ENCODE data around the gene OR10J1.
"Not testable (repeated sequence)": the region's sequence is repeated elsewhere in the genome, so short reads cannot be mapped to it uniquely, and the experiment has no call there.

Gene OR10J1

GRCh38 chr1:159443066-159443750 lies 3.7 kb downstream of the OR10J1 start:
- Histone ChIP-seq H3K36me3 (ENCODE audit: control insufficient read depth, insufficient read depth, low read length, severe bottlenecking) (no peaks in the 10 kb centered on the region), H3K9me3 (ENCODE audit: control insufficient read depth, low read length) (peaks cover 10% of the 10 kb centered on the region), H3K4me3 (ENCODE audit: low read length) (no peak overlapping the region), H3K4me1 (ENCODE audit: control insufficient read depth, insufficient read depth, low read length) (no peaks in the 10 kb centered on the region), H3K27me3 (replicated peaks; ENCODE audit: control insufficient read depth, insufficient read depth, low read length) (no peaks in the 10 kb centered on the region), H3K9ac (ENCODE audit: low read length) (no peak overlapping the region)
- no peak for DNase-seq (ENCODE audit: low read depth)

GRCh38 chr1:159444511-159444910 lies 5.0 kb downstream of the OR10J1 start:
- Histone ChIP-seq H3K36me3 (ENCODE audit: control insufficient read depth, insufficient read depth, low read length, severe bottlenecking) (no peaks in the 10 kb centered on the region), H3K9ac (ENCODE audit: low read length) (no peak overlapping the region), H3K4me3 (ENCODE audit: low read length) (no peak overlapping the region), H3K27me3 (replicated peaks; ENCODE audit: control insufficient read depth, insufficient read depth, low read length) (no peaks in the 10 kb centered on the region), H3K4me1 (ENCODE audit: control insufficient read depth, insufficient read depth, low read length) (no peaks in the 10 kb centered on the region), H3K9me3 (ENCODE audit: control insufficient read depth, low read length) (peaks cover 14% of the 10 kb centered on the region)
- no peak for DNase-seq (ENCODE audit: low read depth)

- no peaks in the 10 kb centered on the region for H3K36me3 ChIP-seq (ENCODE audit: control insufficient read depth, insufficient read depth, low read length, severe bottlenecking)
- H3K9ac ChIP-seq (ENCODE audit: low read length) = no peak overlapping the region
- DNase-seq (ENCODE audit: low read depth) = no peak
- no peak overlapping the region for H3K4me3 ChIP-seq (ENCODE audit: low read length)
- H3K4me1 ChIP-seq (ENCODE audit: control insufficient read depth, insufficient read depth, low read length) = no peaks in the 10 kb centered on the region
- no peaks in the 10 kb centered on the region for H3K27me3 ChIP-seq (replicated peaks; ENCODE audit: control insufficient read depth, insufficient read depth, low read length)
- H3K9me3 ChIP-seq (ENCODE audit: control insufficient read depth, low read length) = peaks cover 23% of the 10 kb centered on the region
Observed at GRCh38 chr1:159448181-159448580, 8.7 kb downstream of the OR10J1 start.

- H3K4me1 ChIP-seq (ENCODE audit: control insufficient read depth, insufficient read depth, low read length); H3K9ac ChIP-seq (ENCODE audit: low read length); H3K4me3 ChIP-seq (ENCODE audit: low read length); H3K27me3 ChIP-seq (replicated peaks; ENCODE audit: control insufficient read depth, insufficient read depth, low read length); H3K36me3 ChIP-seq (ENCODE audit: control insufficient read depth, insufficient read depth, low read length, severe bottlenecking); DNase-seq (ENCODE audit: low read depth): not testable (repeated sequence)
- peaks cover 23% of the 10 kb centered on the region for H3K9me3 ChIP-seq (ENCODE audit: control insufficient read depth, low read length)
Observed at GRCh38 chr1:159449605-159450004, 10.1 kb downstream of the OR10J1 start.

- Histone ChIP-seq H3K4me1 (ENCODE audit: control insufficient read depth, insufficient read depth, low read length) (no peaks in the 10 kb centered on the region), H3K36me3 (ENCODE audit: control insufficient read depth, insufficient read depth, low read length, severe bottlenecking) (no peaks in the 10 kb centered on the region), H3K27me3 (replicated peaks; ENCODE audit: control insufficient read depth, insufficient read depth, low read length) (no peaks in the 10 kb centered on the region), H3K4me3 (ENCODE audit: low read length) (no peak overlapping the region), H3K9ac (ENCODE audit: low read length) (no peak overlapping the region), H3K9me3 (ENCODE audit: control insufficient read depth, low read length) (peaks cover 15% of the 10 kb centered on the region)
- no peak for DNase-seq (ENCODE audit: low read depth)
Observed at GRCh38 chr1:159459551-159459950, 20.0 kb downstream of the OR10J1 start.

- Histone ChIP-seq H3K36me3 (ENCODE audit: control insufficient read depth, insufficient read depth, low read length, severe bottlenecking) (no peaks in the 10 kb centered on the region), H3K9me3 (ENCODE audit: control insufficient read depth, low read length) (peaks cover 17% of the 10 kb centered on the region), H3K4me3 (ENCODE audit: low read length) (no peak overlapping the region), H3K9ac (ENCODE audit: low read length) (no peak overlapping the region), H3K4me1 (ENCODE audit: control insufficient read depth, insufficient read depth, low read length) (no peaks in the 10 kb centered on the region), H3K27me3 (replicated peaks; ENCODE audit: control insufficient read depth, insufficient read depth, low read length) (no peaks in the 10 kb centered on the region)
- no peak for DNase-seq (ENCODE audit: low read depth)
Observed at GRCh38 chr1:159465191-159465603, 25.7 kb downstream of the OR10J1 start.

- Histone ChIP-seq H3K9ac (ENCODE audit: low read length) (no peak overlapping the region), H3K4me3 (ENCODE audit: low read length) (no peak overlapping the region), H3K36me3 (ENCODE audit: control insufficient read depth, insufficient read depth, low read length, severe bottlenecking) (no peaks in the 10 kb centered on the region), H3K9me3 (ENCODE audit: control insufficient read depth, low read length) (peaks cover 3% of the 10 kb centered on the region), H3K27me3 (replicated peaks; ENCODE audit: control insufficient read depth, insufficient read depth, low read length) (no peaks in the 10 kb centered on the region), H3K4me1 (ENCODE audit: control insufficient read depth, insufficient read depth, low read length) (no peaks in the 10 kb centered on the region)
- no peak for DNase-seq (ENCODE audit: low read depth)
Observed at GRCh38 chr1:159468321-159468720, 28.8 kb downstream of the OR10J1 start.

- Histone ChIP-seq H3K9ac (ENCODE audit: low read length) (no peak overlapping the region), H3K36me3 (ENCODE audit: control insufficient read depth, insufficient read depth, low read length, severe bottlenecking) (no peaks in the 10 kb centered on the region), H3K4me3 (ENCODE audit: low read length) (no peak overlapping the region), H3K27me3 (replicated peaks; ENCODE audit: control insufficient read depth, insufficient read depth, low read length) (no peaks in the 10 kb centered on the region), H3K9me3 (ENCODE audit: control insufficient read depth, low read length) (peaks cover 3% of the 10 kb centered on the region), H3K4me1 (ENCODE audit: control insufficient read depth, insufficient read depth, low read length) (no peaks in the 10 kb centered on the region)
- DNase-seq (ENCODE audit: low read depth) = peak; percentile 16
Observed at GRCh38 chr1:159469921-159470533, 30.5 kb downstream of the OR10J1 start.

- Histone ChIP-seq H3K9me3 (ENCODE audit: control insufficient read depth, low read length) (peaks cover 3% of the 10 kb centered on the region), H3K4me3 (ENCODE audit: low read length) (no peak overlapping the region)
Observed at GRCh38 chr1:159473335-159473734, 33.8 kb downstream of the OR10J1 start.

GRCh38 chr1:159474926-159475325 lies 35.4 kb downstream of the OR10J1 start:
- no peak for DNase-seq (ENCODE audit: low read depth)
- Histone ChIP-seq H3K36me3 (ENCODE audit: control insufficient read depth, insufficient read depth, low read length, severe bottlenecking) (no peaks in the 10 kb centered on the region), H3K4me3 (ENCODE audit: low read length) (no peak overlapping the region), H3K9me3 (ENCODE audit: control insufficient read depth, low read length) (no peaks in the 10 kb centered on the region), H3K4me1 (ENCODE audit: control insufficient read depth, insufficient read depth, low read length) (no peaks in the 10 kb centered on the region), H3K9ac (ENCODE audit: low read length) (no peak overlapping the region), H3K27me3 (replicated peaks; ENCODE audit: control insufficient read depth, insufficient read depth, low read length) (no peaks in the 10 kb centered on the region)

More at GRCh38 chr1:159473335-159473734, 33.8 kb downstream of the OR10J1 start:
- DNase-seq (ENCODE audit: low read depth) = peak; percentile 46
- Histone ChIP-seq H3K36me3 (ENCODE audit: control insufficient read depth, insufficient read depth, low read length, severe bottlenecking) (no peaks in the 10 kb centered on the region), H3K4me1 (ENCODE audit: control insufficient read depth, insufficient read depth, low read length) (no peaks in the 10 kb centered on the region), H3K27me3 (replicated peaks; ENCODE audit: control insufficient read depth, insufficient read depth, low read length) (no peaks in the 10 kb centered on the region), H3K9ac (ENCODE audit: low read length) (no peak overlapping the region)

- no peaks in the 10 kb centered on the region for H3K27me3 ChIP-seq (replicated peaks; ENCODE audit: control insufficient read depth, insufficient read depth, low read length)
- DNase-seq (ENCODE audit: low read depth) = no peak
- H3K4me3 ChIP-seq (ENCODE audit: low read length) = no peak overlapping the region
- peaks cover 4% of the 10 kb centered on the region for H3K9me3 ChIP-seq (ENCODE audit: control insufficient read depth, low read length)
- H3K9ac ChIP-seq (ENCODE audit: low read length) = no peak overlapping the region
- no peaks in the 10 kb centered on the region for H3K4me1 ChIP-seq (ENCODE audit: control insufficient read depth, insufficient read depth, low read length)
- no peaks in the 10 kb centered on the region for H3K36me3 ChIP-seq (ENCODE audit: control insufficient read depth, insufficient read depth, low read length, severe bottlenecking)
Observed at GRCh38 chr1:159483501-159483900, 44.0 kb downstream of the OR10J1 start.
